ENCODE data around the gene ZNF891. TPM values are rescaled to one million over a fixed set of nuclear protein-coding genes. Genes with fewer than 3 reads are reported as not detected.

The ZNF891 gene
- total and polyA plus RNA-seq, 2 of the 13 experiments (the other 11 are each of a cell fraction or from before 2014, with no cell fraction given): 1.3 to 2.1 TPM

- TF ChIP-seq ZNF639 (CRISPR knock-in tag; conservative IDR thresholded peaks at IDR 0.05): peak; percentile 95
- no peak for TF ChIP-seq TCF7L2 (IDR thresholded peaks at IDR 0.05; ENCODE audit: low read depth, low read length)
- TF ChIP-seq SKIL (CRISPR knock-in tag; IDR thresholded peaks at IDR 0.05; ENCODE audit: borderline replicate concordance): peak; percentile 43; the same call in 1 of the 2 replicates
- no peak for TF ChIP-seq RBM22 (optimal IDR thresholded peaks at IDR 0.05; ENCODE audit: low read length)
- TF ChIP-seq ZBTB2 (CRISPR knock-in tag; IDR thresholded peaks at IDR 0.05; ENCODE audit: low read depth): peak; percentile 97
- TF ChIP-seq ZNF362 (CRISPR knock-in tag; IDR thresholded peaks at IDR 0.05; ENCODE audit: borderline replicate concordance): no peak
- peak; percentile 70; the same call in 1 of the 2 replicates for TF ChIP-seq NR0B2 (CRISPR knock-in tag; IDR thresholded peaks at IDR 0.05)
- TF ChIP-seq ZNF710 (CRISPR knock-in tag; IDR thresholded peaks at IDR 0.05; ENCODE audit: borderline replicate concordance): peak; percentile 58; the same call in 1 of the 2 replicates
- TF ChIP-seq ZNF180 (CRISPR knock-in tag; IDR thresholded peaks at IDR 0.05; ENCODE audit: borderline replicate concordance, low read depth): no peak; the same call in 1 of the 2 replicates
- TF ChIP-seq EP300 (IDR thresholded peaks at IDR 0.05; ENCODE audit: low read depth in 2 of 2, low read length in 2 of 2): 0 out of 4 replicates have a peak, but pooled peaks of 1 of the 2 experiments have one; percentile 6
- peak; percentile 27; the same call in 1 of the 2 replicates for TF ChIP-seq EP300 (CRISPR knock-in tag; IDR thresholded peaks at IDR 0.05; ENCODE audit: borderline replicate concordance)
- TF ChIP-seq ZBTB39 (CRISPR knock-in tag; IDR thresholded peaks at IDR 0.05): no peak; the same call in 1 of the 2 replicates
- 0 out of 2 replicates have a peak, but pooled peaks have one; percentile 11 for TF ChIP-seq ZNF331 (CRISPR knock-in tag; IDR thresholded peaks at IDR 0.05)
- no peak for TF ChIP-seq ZNF569 (CRISPR knock-in tag; IDR thresholded peaks at IDR 0.05; ENCODE audit: borderline replicate concordance)
These were observed at the start of gene ZNF891, which contains the start of gene ZNF10 (continued) for GRCh38 chr12:133130038-133130807.

Data from HepG2 (cell line).